Activated T-cell treated with anti-CD3 and anti-CD28 coated beads, Interleukin-2, amount 50 U/mL, for 48 hours (primary cell): Measurements from ENCODE around the gene NPIPB8.
"Not testable (repeated sequence)": the region's sequence is repeated elsewhere in the genome, so short reads cannot be mapped to it uniquely, and the experiment has no call there.

Experiments used
- DNase-seq, 2 experiments: peaks; one replicate each; pipeline ENCODE4 v3.0.0-alpha.2; 2020

The NPIPB8 gene

GRCh38 chr16:28637765-28638164 is at the start of gene NPIPB8:
NPIPB8 (plus strand) TSS chr16:28638065; CDS start chr16:28638361, 296 bp downstream.
- DNase-seq: not testable (repeated sequence)

GRCh38 chr16:28589069-28589468 is 48.8 kb upstream of the NPIPB8 start:
- no peak for DNase-seq

- DNase-seq: no peak
These were observed 47.9 kb upstream of the NPIPB8 start for GRCh38 chr16:28589930-28590329.

GRCh38 chr16:28590384-28591340 is 47.2 kb upstream of the NPIPB8 start:
- no peak for DNase-seq

GRCh38 chr16:28591355-28591754 is 46.5 kb upstream of the NPIPB8 start:
- no peak for DNase-seq

- no peak for DNase-seq
These were observed 45.4 kb upstream of the NPIPB8 start for GRCh38 chr16:28592511-28592910.

- DNase-seq: no peak
These were observed 44.8 kb upstream of the NPIPB8 start for GRCh38 chr16:28592979-28593553.

- DNase-seq: not testable (repeated sequence)
These were observed 42.4 kb upstream of the NPIPB8 start for GRCh38 chr16:28595451-28595850.

GRCh38 chr16:28596115-28596630 is 41.7 kb upstream of the NPIPB8 start:
- DNase-seq: no peak

GRCh38 chr16:28596840-28597691 is 40.8 kb upstream of the NPIPB8 start, which contains the start of gene SULT1A2:
SULT1A2 (minus strand) TSS chr16:28597050; CDS start chr16:28595930, 1,120 bp downstream.
- no peak for DNase-seq

- no peak for DNase-seq
These were observed 40.1 kb upstream of the NPIPB8 start for GRCh38 chr16:28597692-28598261.

- DNase-seq: not testable (repeated sequence)
These were observed 38.2 kb upstream of the NPIPB8 start for GRCh38 chr16:28599377-28600285.

- not testable (repeated sequence) for DNase-seq
These were observed 36.9 kb upstream of the NPIPB8 start for GRCh38 chr16:28600965-28601364.

- DNase-seq: not testable (repeated sequence)
These were observed 36.3 kb upstream of the NPIPB8 start for GRCh38 chr16:28601589-28601988.

GRCh38 chr16:28602062-28602461 is 35.8 kb upstream of the NPIPB8 start:
- not testable (repeated sequence) for DNase-seq

GRCh38 chr16:28602529-28602928 is 35.3 kb upstream of the NPIPB8 start:
- DNase-seq: no peak

GRCh38 chr16:28603381-28604185 is 34.3 kb upstream of the NPIPB8 start:
- DNase-seq: no peak

- no peak for DNase-seq
These were observed 33.7 kb upstream of the NPIPB8 start for GRCh38 chr16:28604186-28604565.

- DNase-seq: no peak
These were observed 31.4 kb upstream of the NPIPB8 start for GRCh38 chr16:28606291-28607115.
